ENCODE data around the gene CD151.

CD151 gene

GRCh38 chr11:796565-797295 lies 36.0 kb upstream of the CD151 start:
- peak; percentile 28 for FAIRE-seq
- DNase-seq (ENCODE audit: insufficient read length, low spot score) = no peak

GRCh38 chr11:797296-798092 lies 35.3 kb upstream of the CD151 start:
- peak; percentile 91 for DNase-seq (ENCODE audit: insufficient read length, low spot score)
- peak; percentile 94 for FAIRE-seq

GRCh38 chr11:798093-798713 lies 34.5 kb upstream of the CD151 start, which contains the start of gene SLC25A22:
SLC25A22 (minus strand) TSS chr11:798281; CDS start chr11:795006, 3,275 bp downstream.
- DNase-seq (ENCODE audit: insufficient read length, low spot score) (peak; percentile 97), FAIRE-seq (peak; percentile 93)

- DNase-seq (ENCODE audit: insufficient read length, low spot score) (no peak), FAIRE-seq (no peak)
Observed at GRCh38 chr11:799641-800316, 33.0 kb upstream of the CD151 start.

- DNase-seq (ENCODE audit: insufficient read length, low spot score) (no peak), FAIRE-seq (no peak)
Observed at GRCh38 chr11:800473-800872, 32.3 kb upstream of the CD151 start.

- FAIRE-seq (no peak), DNase-seq (ENCODE audit: insufficient read length, low spot score) (no peak)
Observed at GRCh38 chr11:801097-801780, 31.5 kb upstream of the CD151 start.

- no peak for DNase-seq (ENCODE audit: insufficient read length, low spot score)
- FAIRE-seq = no peak
Observed at GRCh38 chr11:802018-802617, 30.6 kb upstream of the CD151 start.

- DNase-seq (ENCODE audit: insufficient read length, low spot score) (no peak), FAIRE-seq (no peak)
Observed at GRCh38 chr11:802693-803466, 29.9 kb upstream of the CD151 start.

GRCh38 chr11:803467-803742 lies 29.3 kb upstream of the CD151 start:
- no peak for DNase-seq (ENCODE audit: insufficient read length, low spot score)
- FAIRE-seq = no peak

- DNase-seq (ENCODE audit: insufficient read length, low spot score) (no peak), FAIRE-seq (no peak)
Observed at GRCh38 chr11:803770-804598, 28.8 kb upstream of the CD151 start.

- no peak for FAIRE-seq
- DNase-seq (ENCODE audit: insufficient read length, low spot score) = no peak
Observed at GRCh38 chr11:804599-804964, 28.2 kb upstream of the CD151 start.

- no peak for DNase-seq (ENCODE audit: insufficient read length, low spot score)
- FAIRE-seq = peak; percentile 71
Observed at GRCh38 chr11:808427-809286, 24.1 kb upstream of the CD151 start.

GRCh38 chr11:809287-810039 lies 23.3 kb upstream of the CD151 start, which contains the start of gene RPLP2:
RPLP2 (plus strand) TSS chr11:809967; CDS start chr11:810235, 268 bp downstream.
- FAIRE-seq (peak; percentile 96), DNase-seq (ENCODE audit: insufficient read length, low spot score) (peak; percentile 94)

GRCh38 chr11:810040-810567 lies 22.6 kb upstream of the CD151 start:
- no peak for FAIRE-seq
- DNase-seq (ENCODE audit: insufficient read length, low spot score) = no peak

- no peak for FAIRE-seq
- no peak for DNase-seq (ENCODE audit: insufficient read length, low spot score)
Observed at GRCh38 chr11:811446-812245, 21.1 kb upstream of the CD151 start.

GRCh38 chr11:812390-812789 lies 20.4 kb upstream of the CD151 start:
- DNase-seq (ENCODE audit: insufficient read length, low spot score) (no peak), FAIRE-seq (no peak)

Measured in GM19239 (cell line).